Upper lobe of right lung (tissue), 1 donor: ENCODE results near the gene MVD. TPM values are rescaled to one million over a fixed set of nuclear protein-coding genes. Genes with fewer than 3 reads are reported as not detected.

Source experiments
- ATAC-seq: fragments of 200-7000 bp; cut with Tn5 transposase; one replicate; pipeline ENCODE4 v1.9.1; 2020; ENCODE audit warnings: mild to moderate bottlenecking, moderate library complexity
- DNase-seq: peaks from one replicate; pipeline ENCODE4 v3.0.0-alpha.2; 2020
- H3K27ac ChIP-seq: fragments of 200-600 bp; one replicate; pipeline ENCODE4 v1.8.0; 2022
- H3K27me3 ChIP-seq: fragments of 200-600 bp; one replicate; pipeline ENCODE4 v1.8.0; 2022; ENCODE audit warnings: mild to moderate bottlenecking
- H3K36me3 ChIP-seq: fragments of 200-600 bp; one replicate; pipeline ENCODE4 v1.8.0; 2022
- H3K4me1 ChIP-seq: fragments of 200-600 bp; one replicate; pipeline ENCODE4 v1.8.0; 2022
- H3K4me3 ChIP-seq: fragments of 200-600 bp; one replicate; pipeline ENCODE4 v1.8.0; 2022; ENCODE audit warnings: mild to moderate bottlenecking
- H3K9me3 ChIP-seq: fragments of 200-600 bp; one replicate; pipeline ENCODE4 v1.8.0; 2022
- CTCF ChIP-seq: fragments of 200-600 bp; IDR thresholded peaks from one replicate; pipeline ENCODE4 v1.8.0; 2022; ENCODE audit warnings: antibody characterized with exemption
- intact Hi-C: fragments of 100-400 bp; cut with DNase I; formaldehyde crosslinking; loops from one replicate; pipeline ENCODE4 v1.11.0; 2022
- total RNA-seq: library from RNA; stranded (reverse); fragmentation: NEBNext Ultra II Directional; extraction: Animal tissue kit (Norgen Biotek cat#: 25700); gene quantifications from one replicate; pipeline ENCODE4 v1.2.1, GENCODE V29; 2021
- donor health status: DM: no; HTN: yes; CAD: no; lungs with severe emphysema.

MVD gene
- total RNA-seq, 1 donor from 2014 or later: 104 TPM

GRCh38 chr16:88628512-88628974, 34.3 kb downstream of the MVD start:
- intact Hi-C loops: no loop called here
- no peaks in the 10 kb centered on the region for H3K27me3 ChIP-seq
- H3K27ac ChIP-seq: no peak overlapping the region
- peaks cover 83% of the 10 kb centered on the region for H3K36me3 ChIP-seq
- H3K9me3 ChIP-seq: no peaks in the 10 kb centered on the region
- TF ChIP-seq CTCF: peak; percentile 21
- no peak overlapping the region for H3K4me3 ChIP-seq
- ATAC-seq: peak; percentile 10
- DNase-seq: no peak
- H3K4me1 ChIP-seq: no peaks in the 10 kb centered on the region

GRCh38 chr16:88627531-88628411, 35.1 kb downstream of the MVD start:
- peaks cover 91% of the 10 kb centered on the region for H3K36me3 ChIP-seq

GRCh38 chr16:88626646-88627045, 36.2 kb downstream of the MVD start:
- Histone ChIP-seq H3K4me3 (no peak overlapping the region), H3K9me3 (no peaks in the 10 kb centered on the region), H3K27me3 (no peaks in the 10 kb centered on the region), H3K27ac (no peak overlapping the region), H3K36me3 (peaks cover 94% of the 10 kb centered on the region), H3K4me1 (no peaks in the 10 kb centered on the region)
- intact Hi-C loops: no loop called here
- no peak for ATAC-seq
- TF ChIP-seq CTCF: no peak
- DNase-seq: no peak

More at GRCh38 chr16:88627531-88628411, 35.1 kb downstream of the MVD start:
- ATAC-seq: no peak
- Histone ChIP-seq H3K27me3 (no peaks in the 10 kb centered on the region), H3K27ac (no peak overlapping the region), H3K9me3 (no peaks in the 10 kb centered on the region), H3K4me3 (no peak overlapping the region), H3K4me1 (no peaks in the 10 kb centered on the region)
- intact Hi-C loops: no loop called here
- no peak for TF ChIP-seq CTCF
- DNase-seq: no peak

GRCh38 chr16:88624977-88625576, 37.8 kb downstream of the MVD start:
- Histone ChIP-seq H3K4me3 (no peak overlapping the region), H3K4me1 (no peaks in the 10 kb centered on the region), H3K9me3 (no peaks in the 10 kb centered on the region), H3K36me3 (peaks cover 80% of the 10 kb centered on the region), H3K27ac (no peak overlapping the region), H3K27me3 (no peaks in the 10 kb centered on the region)
- ATAC-seq (no peak), DNase-seq (no peak)
- intact Hi-C loops: no loop called here
- TF ChIP-seq CTCF: no peak

- Histone ChIP-seq H3K4me3 (no peak overlapping the region), H3K9me3 (no peaks in the 10 kb centered on the region), H3K36me3 (peaks cover 76% of the 10 kb centered on the region), H3K4me1 (no peaks in the 10 kb centered on the region), H3K27ac (no peak overlapping the region), H3K27me3 (no peaks in the 10 kb centered on the region)
- TF ChIP-seq CTCF: no peak
- DNase-seq (no peak), ATAC-seq (no peak)
- intact Hi-C loops: no loop called here
Observed at GRCh38 chr16:88624481-88624880, 38.4 kb downstream of the MVD start.
